GM23338 (cell line): Measurements from ENCODE around the gene CASP7. TPM values are rescaled to one million over a fixed set of nuclear protein-coding genes. Genes with fewer than 3 reads are reported as not detected.

Experiments used
- ATAC-seq: fragments of 200-7000 bp; cut with Tn5 transposase; 3 replicates; pipeline ENCODE4 v1.9.1; 2020
- DNase-seq: peaks from one replicate; pipeline ENCODE4 v3.0.0-alpha.2; 2015; ENCODE audit warnings: low spot score
- H2AFZ ChIP-seq: fragments of 200-600 bp; sonication (generic); 2 replicates; pipeline ENCODE4 v1.8.0; 2016; ENCODE audit warnings: antibody characterized with exemption, mild to moderate bottlenecking, moderate library complexity
- H3F3A ChIP-seq: fragments of 200-600 bp; sonication (generic); replicated peaks from 2 replicates; pipeline ENCODE4 v1.8.0; 2017; ENCODE audit warnings: antibody characterized with exemption, mixed run types, low read depth
- H3K27ac ChIP-seq: fragments of 200-600 bp; sonication (generic); 2 replicates; pipeline ENCODE4 v1.6.1; 2016; ENCODE audit warnings: low read depth
- H3K27me3 ChIP-seq: fragments of 200-600 bp; sonication (generic); 2 replicates; pipeline ENCODE4 v1.8.0; 2016; ENCODE audit warnings: mild to moderate bottlenecking, mixed run types, moderate library complexity; ENCODE audit not compliant: insufficient read depth
- H3K36me3 ChIP-seq: fragments of 200-600 bp; sonication (generic); 2 replicates; pipeline ENCODE4 v1.8.0; 2016; ENCODE audit warnings: mild to moderate bottlenecking; ENCODE audit not compliant: insufficient read depth
- H3K4me1 ChIP-seq: fragments of 200-600 bp; sonication (generic); 2 replicates; pipeline ENCODE4 v1.8.0; 2016; ENCODE audit warnings: mild to moderate bottlenecking, moderate library complexity; ENCODE audit not compliant: insufficient read depth
- H3K4me2 ChIP-seq: fragments of 200-600 bp; sonication (generic); 2 replicates; pipeline ENCODE4 v1.7.1; 2017; ENCODE audit warnings: mixed run types
- H3K4me3 ChIP-seq: fragments of 200-600 bp; sonication (generic); 2 replicates; pipeline ENCODE4 v1.6.1; 2016; ENCODE audit warnings: mixed run types
- H3K79me2 ChIP-seq: fragments of 200-600 bp; sonication (generic); replicated peaks from 2 replicates; pipeline ENCODE4 v1.8.0; 2017; ENCODE audit warnings: mild to moderate bottlenecking; ENCODE audit not compliant: insufficient read depth
- H3K9me2 ChIP-seq: fragments of 200-600 bp; sonication (generic); 2 replicates; pipeline ENCODE4 v1.8.0; 2017; ENCODE audit not compliant: insufficient read depth
- H4K20me1 ChIP-seq: fragments of 200-600 bp; sonication (generic); replicated peaks from 2 replicates; pipeline ENCODE4 v1.8.0; 2017; ENCODE audit warnings: mild to moderate bottlenecking; ENCODE audit not compliant: insufficient read depth
- H3K27ac Mint-ChIP-seq: 2 replicates; pipeline ENCODE4 v1.8.0; 2020; ENCODE audit warnings: inconsistent platforms, mild to moderate bottlenecking, moderate library complexity, mixed read lengths
- H3K27me3 Mint-ChIP-seq: 3 replicates; pipeline ENCODE4 v1.8.0; 2022; ENCODE audit warnings: low read depth, mild to moderate bottlenecking, moderate library complexity, mixed read lengths, inconsistent platforms; ENCODE audit not compliant: insufficient read depth, poor library complexity
- H3K36me3 Mint-ChIP-seq: 3 replicates; pipeline ENCODE4 v1.8.0; 2021; ENCODE audit warnings: low read depth, mild to moderate bottlenecking, inconsistent platforms, moderate library complexity, mixed read lengths
- H3K4me1 Mint-ChIP-seq: 3 replicates; pipeline ENCODE4 v1.8.0; 2020; ENCODE audit warnings: mild to moderate bottlenecking, inconsistent platforms, mixed read lengths
- H3K4me3 Mint-ChIP-seq: 3 replicates; pipeline ENCODE4 v1.8.0; 2021; ENCODE audit warnings: moderate library complexity, mild to moderate bottlenecking, inconsistent platforms, mixed read lengths
- H3K9me3 Mint-ChIP-seq: 3 replicates; pipeline ENCODE4 v1.8.0; 2020; ENCODE audit warnings: moderate library complexity, mild to moderate bottlenecking, inconsistent platforms, mixed read lengths
- CREB1 ChIP-seq: fragments of 250-450 bp; sonication (Bioruptor Pico); IDR thresholded peaks from 2 replicates; pipeline ENCODE4 v1.5.0; 2020; ENCODE audit warnings: low read depth, mild to moderate bottlenecking, moderate library complexity
- EZH2 ChIP-seq: fragments of 200-600 bp; sonication (generic); IDR thresholded peaks from one replicate; pipeline ENCODE4 v1.8.0; 2017; ENCODE audit warnings: antibody characterized with exemption, mild to moderate bottlenecking, low read depth; ENCODE audit not compliant: unreplicated experiment
- EZH2phosphoT487 ChIP-seq: fragments of 200-600 bp; sonication (generic); IDR thresholded peaks from one replicate; pipeline ENCODE4 v1.8.1; 2018; ENCODE audit warnings: antibody characterized with exemption; ENCODE audit not compliant: unreplicated experiment
- JUNB ChIP-seq: IDR thresholded peaks from one replicate; pipeline ENCODE4 v1.6.1; 2016; ENCODE audit warnings: antibody characterized with exemption; ENCODE audit not compliant: unreplicated experiment
- NANOG ChIP-seq: IDR thresholded peaks from 2 replicates; pipeline ENCODE4 v1.6.1; 2016; ENCODE audit warnings: antibody characterized with exemption, borderline replicate concordance
- POLR2AphosphoS5 ChIP-seq: IDR thresholded peaks from 2 replicates; pipeline ENCODE4 v1.6.1; 2016; ENCODE audit warnings: antibody characterized with exemption, low read depth
- STAT1 ChIP-seq: IDR thresholded peaks from one replicate; pipeline ENCODE4 v1.6.1; 2016; ENCODE audit warnings: antibody characterized with exemption; ENCODE audit not compliant: unreplicated experiment
- ZNF114 ChIP-seq: fragments of 250-450 bp; sonication (Bioruptor Pico); IDR thresholded peaks from 2 replicates; pipeline ENCODE4 v1.5.0; 2020; ENCODE audit warnings: mild to moderate bottlenecking, moderate library complexity
- ZNF331 ChIP-seq: fragments of 250-450 bp; sonication (Bioruptor Pico); IDR thresholded peaks from 2 replicates; pipeline ENCODE4 v1.5.0; 2020; ENCODE audit warnings: low read depth, mild to moderate bottlenecking, moderate library complexity
- polyA plus RNA-seq: library from polyadenylated mRNA; unstranded; fragments of >200 nt; fragmentation: Nextera tagmentation; extraction: Ambion mirVana; gene quantifications from 2 replicates; pipeline ENCODE4 v1.2.1, GENCODE V29; 2016
- total RNA-seq: library from RNA; depleted of rRNA; stranded (reverse); fragments of >200 nt; shearing (Covaris generic); gene quantifications from 2 replicates; pipeline ENCODE4 v1.2.3, GENCODE V29; 2014
- TF ChIP-seq, protein P1 (sequence below), 2 experiments: fragments of 200-600 bp in 1 of 2; sonication (generic) in 1 of 2; conservative IDR thresholded peaks; 2 replicates each; pipeline versions ENCODE4 v1.5.1 to v1.6.1; 2016 to 2017; ENCODE audit warnings: antibody characterized with exemption in 2 of 2, low read depth in 2 of 2, mild to moderate bottlenecking in 2 of 2, moderate library complexity in 1 of 2
- TF ChIP-seq, protein P2 (sequence below): fragments of 250-450 bp; sonication (Bioruptor Pico); IDR thresholded peaks from 2 replicates; pipeline ENCODE4 v1.5.0; 2020; ENCODE audit warnings: mild to moderate bottlenecking, moderate library complexity
- TF ChIP-seq, protein P3 (sequence below): IDR thresholded peaks from one replicate; pipeline ENCODE4 v1.6.1; 2018; ENCODE audit warnings: antibody characterized with exemption; ENCODE audit not compliant: unreplicated experiment
- TF ChIP-seq, protein P4 (sequence below): IDR thresholded peaks from 2 replicates; pipeline ENCODE4 v1.6.1; 2016; ENCODE audit warnings: antibody characterized with exemption

Gene CASP7
- total and polyA plus RNA-seq, 2 experiments from 2014 or later, result 2.1 to 7.0 TPM

DNA sequence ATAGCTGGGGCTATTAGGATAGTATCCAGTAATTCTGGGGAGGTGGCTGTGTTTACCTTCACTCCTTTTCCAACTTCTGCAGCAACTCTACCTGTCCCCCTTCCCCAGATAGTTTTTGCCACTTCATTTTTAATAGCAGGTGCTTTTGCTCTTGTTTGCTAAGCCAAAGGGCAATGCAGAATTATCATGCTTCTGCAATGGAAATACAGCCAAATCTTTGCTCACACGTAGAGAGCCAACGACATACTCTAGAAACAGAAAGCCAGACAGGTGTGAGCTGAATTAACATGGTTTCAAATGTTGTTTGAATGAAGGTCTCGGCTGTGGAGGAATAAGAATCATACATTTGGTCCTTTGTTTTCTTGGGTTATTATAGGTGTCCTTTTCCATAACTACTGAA is 86.2 kb downstream of the CASP7 start:
- Mint-ChIP-seq H3K27me3 (no peaks in the 10 kb centered on the region), H3K36me3 (no peaks in the 10 kb centered on the region), H3K4me3 (no peak overlapping the region), H3K27ac (no peak overlapping the region), H3K9me3 (peaks cover 9% of the 10 kb centered on the region), H3K4me1 (no peaks in the 10 kb centered on the region)
- H3K4me3 ChIP-seq, result no peak overlapping the region
- no peaks in the 10 kb centered on the region for H3K27me3 ChIP-seq
- no peaks in the 10 kb centered on the region for H3K79me2 ChIP-seq
- no peaks in the 10 kb centered on the region for H3K9me2 ChIP-seq
- ATAC-seq (no peak), DNase-seq (no peak)
- no peaks in the 10 kb centered on the region for H3K36me3 ChIP-seq
- no peak overlapping the region for H3K4me2 ChIP-seq
- TF ChIP-seq POLR2AphosphoS5, result no peak
- TF ChIP-seq EZH2, result no peak
- TF ChIP-seq, protein P1, sequence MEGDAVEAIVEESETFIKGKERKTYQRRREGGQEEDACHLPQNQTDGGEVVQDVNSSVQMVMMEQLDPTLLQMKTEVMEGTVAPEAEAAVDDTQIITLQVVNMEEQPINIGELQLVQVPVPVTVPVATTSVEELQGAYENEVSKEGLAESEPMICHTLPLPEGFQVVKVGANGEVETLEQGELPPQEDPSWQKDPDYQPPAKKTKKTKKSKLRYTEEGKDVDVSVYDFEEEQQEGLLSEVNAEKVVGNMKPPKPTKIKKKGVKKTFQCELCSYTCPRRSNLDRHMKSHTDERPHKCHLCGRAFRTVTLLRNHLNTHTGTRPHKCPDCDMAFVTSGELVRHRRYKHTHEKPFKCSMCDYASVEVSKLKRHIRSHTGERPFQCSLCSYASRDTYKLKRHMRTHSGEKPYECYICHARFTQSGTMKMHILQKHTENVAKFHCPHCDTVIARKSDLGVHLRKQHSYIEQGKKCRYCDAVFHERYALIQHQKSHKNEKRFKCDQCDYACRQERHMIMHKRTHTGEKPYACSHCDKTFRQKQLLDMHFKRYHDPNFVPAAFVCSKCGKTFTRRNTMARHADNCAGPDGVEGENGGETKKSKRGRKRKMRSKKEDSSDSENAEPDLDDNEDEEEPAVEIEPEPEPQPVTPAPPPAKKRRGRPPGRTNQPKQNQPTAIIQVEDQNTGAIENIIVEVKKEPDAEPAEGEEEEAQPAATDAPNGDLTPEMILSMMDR (conservative IDR thresholded peaks at IDR 0.05; ENCODE audit: low read depth in 2 of 2), result no peak
- TF ChIP-seq, protein P2, sequence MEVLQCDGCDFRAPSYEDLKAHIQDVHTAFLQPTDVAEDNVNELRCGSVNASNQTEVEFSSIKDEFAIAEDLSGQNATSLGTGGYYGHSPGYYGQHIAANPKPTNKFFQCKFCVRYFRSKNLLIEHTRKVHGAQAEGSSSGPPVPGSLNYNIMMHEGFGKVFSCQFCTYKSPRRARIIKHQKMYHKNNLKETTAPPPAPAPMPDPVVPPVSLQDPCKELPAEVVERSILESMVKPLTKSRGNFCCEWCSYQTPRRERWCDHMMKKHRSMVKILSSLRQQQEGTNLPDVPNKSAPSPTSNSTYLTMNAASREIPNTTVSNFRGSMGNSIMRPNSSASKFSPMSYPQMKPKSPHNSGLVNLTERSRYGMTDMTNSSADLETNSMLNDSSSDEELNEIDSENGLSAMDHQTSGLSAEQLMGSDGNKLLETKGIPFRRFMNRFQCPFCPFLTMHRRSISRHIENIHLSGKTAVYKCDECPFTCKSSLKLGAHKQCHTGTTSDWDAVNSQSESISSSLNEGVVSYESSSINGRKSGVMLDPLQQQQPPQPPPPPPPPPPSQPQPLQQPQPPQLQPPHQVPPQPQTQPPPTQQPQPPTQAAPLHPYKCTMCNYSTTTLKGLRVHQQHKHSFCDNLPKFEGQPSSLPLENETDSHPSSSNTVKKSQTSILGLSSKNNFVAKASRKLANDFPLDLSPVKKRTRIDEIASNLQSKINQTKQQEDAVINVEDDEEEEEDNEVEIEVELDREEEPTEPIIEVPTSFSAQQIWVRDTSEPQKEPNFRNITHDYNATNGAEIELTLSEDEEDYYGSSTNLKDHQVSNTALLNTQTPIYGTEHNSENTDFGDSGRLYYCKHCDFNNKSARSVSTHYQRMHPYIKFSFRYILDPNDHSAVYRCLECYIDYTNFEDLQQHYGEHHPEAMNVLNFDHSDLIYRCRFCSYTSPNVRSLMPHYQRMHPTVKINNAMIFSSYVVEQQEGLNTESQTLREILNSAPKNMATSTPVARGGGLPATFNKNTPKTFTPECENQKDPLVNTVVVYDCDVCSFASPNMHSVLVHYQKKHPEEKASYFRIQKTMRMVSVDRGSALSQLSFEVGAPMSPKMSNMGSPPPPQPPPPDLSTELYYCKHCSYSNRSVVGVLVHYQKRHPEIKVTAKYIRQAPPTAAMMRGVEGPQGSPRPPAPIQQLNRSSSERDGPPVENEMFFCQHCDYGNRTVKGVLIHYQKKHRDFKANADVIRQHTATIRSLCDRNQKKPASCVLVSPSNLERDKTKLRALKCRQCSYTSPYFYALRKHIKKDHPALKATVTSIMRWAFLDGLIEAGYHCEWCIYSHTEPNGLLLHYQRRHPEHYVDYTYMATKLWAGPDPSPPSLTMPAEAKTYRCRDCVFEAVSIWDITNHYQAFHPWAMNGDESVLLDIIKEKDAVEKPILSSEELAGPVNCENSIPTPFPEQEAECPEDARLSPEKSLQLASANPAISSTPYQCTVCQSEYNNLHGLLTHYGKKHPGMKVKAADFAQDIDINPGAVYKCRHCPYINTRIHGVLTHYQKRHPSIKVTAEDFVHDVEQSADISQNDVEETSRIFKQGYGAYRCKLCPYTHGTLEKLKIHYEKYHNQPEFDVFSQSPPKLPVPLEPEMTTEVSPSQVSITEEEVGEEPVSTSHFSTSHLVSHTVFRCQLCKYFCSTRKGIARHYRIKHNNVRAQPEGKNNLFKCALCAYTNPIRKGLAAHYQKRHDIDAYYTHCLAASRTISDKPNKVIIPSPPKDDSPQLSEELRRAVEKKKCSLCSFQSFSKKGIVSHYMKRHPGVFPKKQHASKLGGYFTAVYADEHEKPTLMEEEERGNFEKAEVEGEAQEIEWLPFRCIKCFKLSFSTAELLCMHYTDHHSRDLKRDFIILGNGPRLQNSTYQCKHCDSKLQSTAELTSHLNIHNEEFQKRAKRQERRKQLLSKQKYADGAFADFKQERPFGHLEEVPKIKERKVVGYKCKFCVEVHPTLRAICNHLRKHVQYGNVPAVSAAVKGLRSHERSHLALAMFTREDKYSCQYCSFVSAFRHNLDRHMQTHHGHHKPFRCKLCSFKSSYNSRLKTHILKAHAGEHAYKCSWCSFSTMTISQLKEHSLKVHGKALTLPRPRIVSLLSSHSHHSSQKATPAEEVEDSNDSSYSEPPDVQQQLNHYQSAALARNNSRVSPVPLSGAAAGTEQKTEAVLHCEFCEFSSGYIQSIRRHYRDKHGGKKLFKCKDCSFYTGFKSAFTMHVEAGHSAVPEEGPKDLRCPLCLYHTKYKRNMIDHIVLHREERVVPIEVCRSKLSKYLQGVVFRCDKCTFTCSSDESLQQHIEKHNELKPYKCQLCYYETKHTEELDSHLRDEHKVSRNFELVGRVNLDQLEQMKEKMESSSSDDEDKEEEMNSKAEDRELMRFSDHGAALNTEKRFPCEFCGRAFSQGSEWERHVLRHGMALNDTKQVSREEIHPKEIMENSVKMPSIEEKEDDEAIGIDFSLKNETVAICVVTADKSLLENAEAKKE (CRISPR knock-in tag), result no peak
- no peak for TF ChIP-seq NANOG
- no peak for TF ChIP-seq ZNF114 (CRISPR knock-in tag)
- no peak for TF ChIP-seq STAT1
- TF ChIP-seq CREB1 (CRISPR knock-in tag), result no peak
- TF ChIP-seq JUNB, result no peak
- no peak for TF ChIP-seq EZH2phosphoT487
- TF ChIP-seq, protein P3, sequence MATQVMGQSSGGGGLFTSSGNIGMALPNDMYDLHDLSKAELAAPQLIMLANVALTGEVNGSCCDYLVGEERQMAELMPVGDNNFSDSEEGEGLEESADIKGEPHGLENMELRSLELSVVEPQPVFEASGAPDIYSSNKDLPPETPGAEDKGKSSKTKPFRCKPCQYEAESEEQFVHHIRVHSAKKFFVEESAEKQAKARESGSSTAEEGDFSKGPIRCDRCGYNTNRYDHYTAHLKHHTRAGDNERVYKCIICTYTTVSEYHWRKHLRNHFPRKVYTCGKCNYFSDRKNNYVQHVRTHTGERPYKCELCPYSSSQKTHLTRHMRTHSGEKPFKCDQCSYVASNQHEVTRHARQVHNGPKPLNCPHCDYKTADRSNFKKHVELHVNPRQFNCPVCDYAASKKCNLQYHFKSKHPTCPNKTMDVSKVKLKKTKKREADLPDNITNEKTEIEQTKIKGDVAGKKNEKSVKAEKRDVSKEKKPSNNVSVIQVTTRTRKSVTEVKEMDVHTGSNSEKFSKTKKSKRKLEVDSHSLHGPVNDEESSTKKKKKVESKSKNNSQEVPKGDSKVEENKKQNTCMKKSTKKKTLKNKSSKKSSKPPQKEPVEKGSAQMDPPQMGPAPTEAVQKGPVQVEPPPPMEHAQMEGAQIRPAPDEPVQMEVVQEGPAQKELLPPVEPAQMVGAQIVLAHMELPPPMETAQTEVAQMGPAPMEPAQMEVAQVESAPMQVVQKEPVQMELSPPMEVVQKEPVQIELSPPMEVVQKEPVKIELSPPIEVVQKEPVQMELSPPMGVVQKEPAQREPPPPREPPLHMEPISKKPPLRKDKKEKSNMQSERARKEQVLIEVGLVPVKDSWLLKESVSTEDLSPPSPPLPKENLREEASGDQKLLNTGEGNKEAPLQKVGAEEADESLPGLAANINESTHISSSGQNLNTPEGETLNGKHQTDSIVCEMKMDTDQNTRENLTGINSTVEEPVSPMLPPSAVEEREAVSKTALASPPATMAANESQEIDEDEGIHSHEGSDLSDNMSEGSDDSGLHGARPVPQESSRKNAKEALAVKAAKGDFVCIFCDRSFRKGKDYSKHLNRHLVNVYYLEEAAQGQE, result no peak
- TF ChIP-seq, protein P4, sequence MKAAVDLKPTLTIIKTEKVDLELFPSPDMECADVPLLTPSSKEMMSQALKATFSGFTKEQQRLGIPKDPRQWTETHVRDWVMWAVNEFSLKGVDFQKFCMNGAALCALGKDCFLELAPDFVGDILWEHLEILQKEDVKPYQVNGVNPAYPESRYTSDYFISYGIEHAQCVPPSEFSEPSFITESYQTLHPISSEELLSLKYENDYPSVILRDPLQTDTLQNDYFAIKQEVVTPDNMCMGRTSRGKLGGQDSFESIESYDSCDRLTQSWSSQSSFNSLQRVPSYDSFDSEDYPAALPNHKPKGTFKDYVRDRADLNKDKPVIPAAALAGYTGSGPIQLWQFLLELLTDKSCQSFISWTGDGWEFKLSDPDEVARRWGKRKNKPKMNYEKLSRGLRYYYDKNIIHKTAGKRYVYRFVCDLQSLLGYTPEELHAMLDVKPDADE, result no peak
- no peak for TF ChIP-seq ZNF331 (CRISPR knock-in tag)
- H2AFZ ChIP-seq, result no peak overlapping the region
- no peaks in the 10 kb centered on the region for H4K20me1 ChIP-seq
- H3K4me1 ChIP-seq, result no peaks in the 10 kb centered on the region
- H3F3A ChIP-seq, result no peaks in the 10 kb centered on the region
- no peak overlapping the region for H3K27ac ChIP-seq
